Keratinocyte (primary cell): ENCODE results near the gene ORMDL3. TPM values are rescaled to one million over a fixed set of nuclear protein-coding genes. Genes with fewer than 3 reads are reported as not detected.

Experiments
- DNase-seq: peaks from one replicate; pipeline ENCODE4 v3.0.0-alpha.2; 2011; ENCODE audit warnings: low read depth, missing footprints, low spot score
- FAIRE-seq: peaks from 2 replicates; lab custom pipeline; 2011; peaks lifted over from hg19 to GRCh38; lab: Jason Lieb, UNC
- H2AFZ ChIP-seq: 2 replicates; pipeline ENCODE4 v1.6.0; 2012; ENCODE audit warnings: low read length, control low read depth, inconsistent platforms; ENCODE audit not compliant: control insufficient read depth
- H3K27ac ChIP-seq: 2 replicates; pipeline ENCODE4 v1.5.1; 2011; ENCODE audit warnings: low read length; ENCODE audit not compliant: control insufficient read depth, insufficient read depth
- H3K27me3 ChIP-seq: 3 replicates; pipeline ENCODE4 v1.6.0; 2011; ENCODE audit warnings: low read length; ENCODE audit not compliant: control insufficient read depth, insufficient read depth; ENCODE audit errors: extremely low read depth
- H3K36me3 ChIP-seq, 2 experiments: 2 replicates in 1 of 2; 3 replicates in 1 of 2; pipeline ENCODE4 v1.5.1; 2011; ENCODE audit warnings: low read length in 2 of 2, mild to moderate bottlenecking in 1 of 2; ENCODE audit not compliant: control insufficient read depth in 2 of 2, insufficient read depth in 2 of 2; ENCODE audit errors: extremely low read depth in 1 of 2
- H3K4me1 ChIP-seq: 3 replicates; pipeline ENCODE4 v1.5.1; 2011; ENCODE audit warnings: low read length; ENCODE audit not compliant: control insufficient read depth, insufficient read depth; ENCODE audit errors: extremely low read depth
- H3K4me2 ChIP-seq: 3 replicates; pipeline ENCODE4 v1.6.0; 2011; ENCODE audit warnings: low read depth, low read length; ENCODE audit not compliant: control insufficient read depth, insufficient read depth; ENCODE audit errors: extremely low read depth
- H3K4me3 ChIP-seq, 3 experiments: fragments of 200-600 bp in 1 of 3; sonication (generic) in 1 of 3; 2 replicates in 2 of 3; 3 replicates in 1 of 3; pipeline ENCODE4 v1.5.1; 2011 to 2016; ENCODE audit warnings: low read length in 3 of 3, mild to moderate bottlenecking in 3 of 3, control low read depth in 2 of 3, inconsistent platforms in 1 of 3, low read depth in 1 of 3, mixed read lengths in 1 of 3, mixed run types in 1 of 3, moderate library complexity in 1 of 3; ENCODE audit not compliant: control insufficient read depth in 2 of 3, insufficient read depth in 2 of 3; ENCODE audit errors: extremely low read depth in 1 of 3
- H3K79me2 ChIP-seq: 2 replicates; pipeline ENCODE4 v1.6.0; 2012; ENCODE audit warnings: low read length; ENCODE audit not compliant: control insufficient read depth, insufficient read depth
- H3K9ac ChIP-seq: 3 replicates; pipeline ENCODE4 v1.6.0; 2011; ENCODE audit warnings: low read length; ENCODE audit not compliant: control insufficient read depth, insufficient read depth; ENCODE audit errors: extremely low read depth
- H3K9me1 ChIP-seq: 3 replicates; pipeline ENCODE4 v1.6.0; 2011; ENCODE audit warnings: low read length; ENCODE audit not compliant: control insufficient read depth, insufficient read depth; ENCODE audit errors: extremely low read depth
- H3K9me3 ChIP-seq: 2 replicates; pipeline ENCODE4 v1.5.1; 2012; ENCODE audit warnings: low read depth, low read length; ENCODE audit not compliant: control insufficient read depth
- H4K20me1 ChIP-seq: 3 replicates; pipeline ENCODE4 v1.6.0; 2011; ENCODE audit warnings: low read length; ENCODE audit not compliant: control insufficient read depth, insufficient read depth; ENCODE audit errors: extremely low read depth
- EZH2 ChIP-seq: IDR thresholded peaks from one replicate; pipeline ENCODE4 v1.6.1; 2012; ENCODE audit warnings: inconsistent platforms, mild to moderate bottlenecking, low read length, moderate library complexity
- dilution Hi-C: fragments of 300-500 bp; cut with MboI; formaldehyde crosslinking; loops from one replicate; pipeline ENCODE4 v1.7.0; 2020; ENCODE audit warnings: low sequenced_read_pairs; ENCODE audit not compliant: extremely low pct_ligation_motif_present
- polyA plus RNA-seq, 5 experiments: library from polyadenylated mRNA; depleted of rRNA in 3 of 5; stranded (reverse) in 3 of 5; stranded (forward) in 1 of 5; unstranded in 1 of 5; fragments of >200 nt; gene quantifications; 1 replicate in 1 of 5; 2 replicates in 3 of 5; 3 replicates in 1 of 5; pipeline versions ENCODE4 v1.2.1 to v1.2.3, GENCODE V29; 2011 to 2012; ENCODE audit warnings: missing spikeins in 2 of 5, low read depth in 1 of 5, low replicate concordance in 1 of 5
- TF ChIP-seq, protein P1 (sequence below), 3 experiments: IDR thresholded peaks in 1 of 3; conservative IDR thresholded peaks in 1 of 3; optimal IDR thresholded peaks in 1 of 3; 2 replicates in 2 of 3; 3 replicates in 1 of 3; pipeline versions ENCODE3 to v1.5.1; 2011; ENCODE audit warnings: low read length in 3 of 3, mild to moderate bottlenecking in 3 of 3, moderate library complexity in 2 of 3, control low read depth in 1 of 3, inconsistent platforms in 1 of 3; ENCODE audit not compliant: insufficient read depth in 2 of 3; ENCODE audit errors: extremely low read depth in 1 of 3

ORMDL3 gene
- polyA plus RNA-seq, 1 donor (not counting 4 experiments of a cell fraction or from before 2014, with no cell fraction given): 36.3 TPM

DNA sequence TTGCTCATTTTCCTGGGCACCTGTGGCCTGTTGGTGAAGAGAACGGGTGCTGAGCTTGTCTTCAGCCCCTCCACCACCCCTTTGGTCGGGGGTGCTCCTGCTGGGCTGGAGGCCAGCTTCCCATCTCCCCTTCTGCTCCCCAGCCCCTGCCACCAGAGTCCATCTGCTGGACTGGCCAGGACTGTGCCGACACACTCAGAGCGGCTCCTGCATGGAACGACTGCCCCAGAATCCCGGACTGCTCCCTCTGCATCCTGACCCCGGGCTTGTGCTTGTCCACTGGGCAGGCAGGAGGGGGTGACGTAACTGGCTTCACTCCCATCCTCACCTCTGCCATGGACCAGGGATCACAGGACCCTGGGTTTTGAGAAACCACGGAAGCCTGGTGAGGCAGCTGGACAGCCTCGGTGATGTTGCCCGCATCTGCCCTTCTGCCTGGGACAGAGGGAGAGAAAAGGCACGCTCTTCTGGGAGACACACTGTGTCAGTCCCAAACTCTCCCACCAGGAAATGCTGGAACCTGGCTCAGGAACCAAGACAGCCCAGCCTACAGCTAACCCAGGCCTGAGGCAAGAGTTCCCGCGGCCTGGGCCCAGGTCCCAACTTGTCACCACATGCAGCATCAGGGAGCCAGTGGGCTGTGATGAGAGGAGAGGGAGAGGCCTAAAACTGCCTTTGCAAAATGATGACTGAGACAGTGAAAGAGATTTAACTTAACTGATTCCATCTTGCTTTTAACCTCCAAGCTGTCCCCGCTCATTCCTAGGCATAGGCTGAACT lies 19.3 kb upstream of the ORMDL3 start:
- peak; percentile 21 for DNase-seq
- Histone ChIP-seq H3K4me1 (peaks cover 10% of the 10 kb centered on the region), H3K4me2 (peak overlapping the region; percentile 8), H3K9ac (no peak overlapping the region), H3K27me3 (peaks cover 30% of the 10 kb centered on the region), H3K4me3 (no peak overlapping the region), H3K9me1 (no peaks in the 10 kb centered on the region), H3K36me3 (no peaks in the 10 kb centered on the region), H3K27ac (no peak overlapping the region), H2AFZ (no peak overlapping the region), H3K79me2 (no peaks in the 10 kb centered on the region), H4K20me1 (no peaks in the 10 kb centered on the region), H3K9me3 (no peaks in the 10 kb centered on the region)
- dilution Hi-C loops: no loop called here
- FAIRE-seq: peak; percentile 69
- TF ChIP-seq, protein P1, sequence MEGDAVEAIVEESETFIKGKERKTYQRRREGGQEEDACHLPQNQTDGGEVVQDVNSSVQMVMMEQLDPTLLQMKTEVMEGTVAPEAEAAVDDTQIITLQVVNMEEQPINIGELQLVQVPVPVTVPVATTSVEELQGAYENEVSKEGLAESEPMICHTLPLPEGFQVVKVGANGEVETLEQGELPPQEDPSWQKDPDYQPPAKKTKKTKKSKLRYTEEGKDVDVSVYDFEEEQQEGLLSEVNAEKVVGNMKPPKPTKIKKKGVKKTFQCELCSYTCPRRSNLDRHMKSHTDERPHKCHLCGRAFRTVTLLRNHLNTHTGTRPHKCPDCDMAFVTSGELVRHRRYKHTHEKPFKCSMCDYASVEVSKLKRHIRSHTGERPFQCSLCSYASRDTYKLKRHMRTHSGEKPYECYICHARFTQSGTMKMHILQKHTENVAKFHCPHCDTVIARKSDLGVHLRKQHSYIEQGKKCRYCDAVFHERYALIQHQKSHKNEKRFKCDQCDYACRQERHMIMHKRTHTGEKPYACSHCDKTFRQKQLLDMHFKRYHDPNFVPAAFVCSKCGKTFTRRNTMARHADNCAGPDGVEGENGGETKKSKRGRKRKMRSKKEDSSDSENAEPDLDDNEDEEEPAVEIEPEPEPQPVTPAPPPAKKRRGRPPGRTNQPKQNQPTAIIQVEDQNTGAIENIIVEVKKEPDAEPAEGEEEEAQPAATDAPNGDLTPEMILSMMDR (optimal IDR thresholded peaks at IDR 0.05 in 1 of 3, IDR thresholded peaks at IDR 0.05 in 1 of 3, conservative IDR thresholded peaks at IDR 0.05 in 1 of 3; ENCODE audit: extremely low read depth in 1 of 3, insufficient read depth in 2 of 3, low read length in 3 of 3): no peak
- TF ChIP-seq EZH2: no peak

DNA sequence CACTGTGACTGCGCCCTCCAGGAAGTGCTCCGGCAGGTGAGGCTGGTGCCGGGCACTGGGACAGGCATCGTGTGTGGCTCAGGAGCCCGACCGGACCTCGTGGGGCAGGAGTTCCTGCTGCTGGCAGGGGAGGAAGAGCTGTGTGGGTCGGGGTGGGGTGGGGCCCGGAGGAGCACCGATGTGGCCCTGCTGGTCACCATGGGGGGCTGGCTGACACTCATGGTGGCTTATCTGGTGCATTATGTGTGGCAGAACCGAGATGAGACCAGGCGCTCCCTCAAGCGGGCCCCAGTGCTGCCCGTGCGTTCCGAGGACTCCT lies 17.0 kb upstream of the ORMDL3 start:
- FAIRE-seq (no peak), DNase-seq (no peak)
- Histone ChIP-seq H3K4me1 (peaks cover 18% of the 10 kb centered on the region), H3K9me1 (no peaks in the 10 kb centered on the region), H4K20me1 (no peaks in the 10 kb centered on the region), H3K27ac (no peak overlapping the region), H3K4me3 (no peak overlapping the region), H3K36me3 (no peaks in the 10 kb centered on the region), H3K4me2 (no peak overlapping the region), H2AFZ (no peak overlapping the region), H3K27me3 (peaks cover 29% of the 10 kb centered on the region), H3K9ac (no peak overlapping the region), H3K9me3 (no peaks in the 10 kb centered on the region), H3K79me2 (no peaks in the 10 kb centered on the region)
- dilution Hi-C loops: no loop called here
- TF ChIP-seq EZH2: no peak
- TF ChIP-seq, protein P1 (optimal IDR thresholded peaks at IDR 0.05 in 1 of 3, IDR thresholded peaks at IDR 0.05 in 1 of 3, conservative IDR thresholded peaks at IDR 0.05 in 1 of 3; ENCODE audit: extremely low read depth in 1 of 3, insufficient read depth in 2 of 3, low read length in 3 of 3): no peak
